ENCODE data around the gene CSKMT. TPM values are rescaled to one million over a fixed set of nuclear protein-coding genes. Genes with fewer than 3 reads are reported as not detected.
"Not testable (repeated sequence)": the region's sequence is repeated elsewhere in the genome, so short reads cannot be mapped to it uniquely, and the experiment has no call there.

Gene CSKMT
- total and polyA plus RNA-seq, 5 donors, result 5.2 to 9.5 (median 7.3) TPM

GRCh38 chr11:62656796-62657429 is 8.2 kb upstream of the CSKMT start:
- DNase-seq, result no peak
- no peak overlapping the region for H3K4me3 ChIP-seq (ENCODE audit: low read length)
- intact Hi-C loops (cut with DNase I), result loop anchor here in 1 of 4 donors (10.0 kb wide), 1 partner anchor 62 kb away; the partner anchor contains the start of gene TUT1
- H3K27ac ChIP-seq (ENCODE audit: low read length), result no peak overlapping the region
- 52% methylated on average over 5 of the region's 5 CpGs for WGBS
- no peak for ATAC-seq
- no peaks in the 10 kb centered on the region for H3K27me3 ChIP-seq (ENCODE audit: control insufficient read depth, insufficient read depth)
- no peaks in the 10 kb centered on the region for H3K4me1 ChIP-seq (ENCODE audit: control insufficient read depth, insufficient read depth, low read length)
- H3K9me3 ChIP-seq (ENCODE audit: control insufficient read depth, low read length), result no peaks in the 10 kb centered on the region

- Histone ChIP-seq H3K4me3 (ENCODE audit: low read length) (peak overlapping the region; percentile 89), H3K27ac (ENCODE audit: low read length) (peak overlapping the region; percentile 91), H3K4me1 (ENCODE audit: control insufficient read depth, insufficient read depth, low read length) (peaks cover 9% of the 10 kb centered on the region), H3K27me3 (ENCODE audit: control insufficient read depth, insufficient read depth) (no peaks in the 10 kb centered on the region), H3K9me3 (ENCODE audit: control insufficient read depth, low read length) (no peaks in the 10 kb centered on the region)
- 3% methylated on average over 36 of the region's 36 CpGs for WGBS
- ATAC-seq (peak; percentile 25 to 39), DNase-seq (no peak)
- intact Hi-C loops (cut with DNase I), result no loop called here
Observed at GRCh38 chr11:62664405-62665074, 572 bp upstream of the CSKMT start.

GRCh38 chr11:62665599-62666258 is 617 bp downstream of the CSKMT start:
- DNase-seq (peak; percentile 50 to 84 (median 84)), ATAC-seq (peak; percentile 59 to 62)
- peak overlapping the region; percentile 89 for H3K4me3 ChIP-seq (ENCODE audit: low read length)
- H3K27ac ChIP-seq (ENCODE audit: low read length), result peak overlapping the region; percentile 97
- WGBS, result 3% methylated on average over 39 of the region's 39 CpGs
- peaks cover 9% of the 10 kb centered on the region for H3K4me1 ChIP-seq (ENCODE audit: control insufficient read depth, insufficient read depth, low read length)
- no peaks in the 10 kb centered on the region for H3K27me3 ChIP-seq (ENCODE audit: control insufficient read depth, insufficient read depth)
- H3K9me3 ChIP-seq (ENCODE audit: control insufficient read depth, low read length), result no peaks in the 10 kb centered on the region
- intact Hi-C loops (cut with DNase I), result no loop called here

GRCh38 chr11:62666259-62666926 is 1.3 kb downstream of the CSKMT start:
- peak in 1 of 3 donors; percentile 54 for DNase-seq
- Histone ChIP-seq H3K27me3 (ENCODE audit: control insufficient read depth, insufficient read depth) (no peaks in the 10 kb centered on the region), H3K9me3 (ENCODE audit: control insufficient read depth, low read length) (no peaks in the 10 kb centered on the region), H3K27ac (ENCODE audit: low read length) (peak overlapping the region; percentile 63), H3K4me3 (ENCODE audit: low read length) (peak overlapping the region; percentile 89), H3K4me1 (ENCODE audit: control insufficient read depth, insufficient read depth, low read length) (peaks cover 9% of the 10 kb centered on the region)
- intact Hi-C loops (cut with DNase I), result no loop called here
- no peak for ATAC-seq
- 46% methylated on average over 16 of the region's 16 CpGs for WGBS

- ATAC-seq (no peak), DNase-seq (no peak)
- H3K27ac ChIP-seq (ENCODE audit: low read length), result no peak overlapping the region
- 79% methylated on average over 2 of the region's 2 CpGs for WGBS
- no peaks in the 10 kb centered on the region for H3K9me3 ChIP-seq (ENCODE audit: control insufficient read depth, low read length)
- H3K4me3 ChIP-seq (ENCODE audit: low read length), result no peak overlapping the region
- peaks cover 9% of the 10 kb centered on the region for H3K4me1 ChIP-seq (ENCODE audit: control insufficient read depth, insufficient read depth, low read length)
- intact Hi-C loops (cut with DNase I), result no loop called here
- no peaks in the 10 kb centered on the region for H3K27me3 ChIP-seq (ENCODE audit: control insufficient read depth, insufficient read depth)
Observed at GRCh38 chr11:62667460-62667859, 2.3 kb downstream of the CSKMT start.

- ATAC-seq (no peak), DNase-seq (no peak)
- 76% methylated on average over 4 of the region's 4 CpGs for WGBS
- no peak overlapping the region for H3K4me3 ChIP-seq (ENCODE audit: low read length)
- no peaks in the 10 kb centered on the region for H3K9me3 ChIP-seq (ENCODE audit: control insufficient read depth, low read length)
- intact Hi-C loops (cut with DNase I), result no loop called here
- H3K4me1 ChIP-seq (ENCODE audit: control insufficient read depth, insufficient read depth, low read length), result peaks cover 9% of the 10 kb centered on the region
- H3K27ac ChIP-seq (ENCODE audit: low read length), result no peak overlapping the region
- H3K27me3 ChIP-seq (ENCODE audit: control insufficient read depth, insufficient read depth), result no peaks in the 10 kb centered on the region
Observed at GRCh38 chr11:62669420-62670161, 4.5 kb downstream of the CSKMT start.

- no peaks in the 10 kb centered on the region for H3K9me3 ChIP-seq (ENCODE audit: control insufficient read depth, low read length)
- peaks cover 8% of the 10 kb centered on the region for H3K4me1 ChIP-seq (ENCODE audit: control insufficient read depth, insufficient read depth, low read length)
- H3K4me3 ChIP-seq (ENCODE audit: low read length), result peak overlapping the region; percentile 72
- intact Hi-C loops (cut with DNase I), result no loop called here
- peak; percentile 34 to 39 for ATAC-seq
- no peaks in the 10 kb centered on the region for H3K27me3 ChIP-seq (ENCODE audit: control insufficient read depth, insufficient read depth)
- H3K27ac ChIP-seq (ENCODE audit: low read length), result peak overlapping the region; percentile 93
- no peak for DNase-seq
- under 1% methylated on average over 17 of the region's 17 CpGs for WGBS
Observed at GRCh38 chr11:62671236-62671607, 6.1 kb downstream of the CSKMT start.

- under 1% methylated on average over 59 of the region's 59 CpGs for WGBS
- ATAC-seq, result peak; percentile 88 to 89
- no peaks in the 10 kb centered on the region for H3K9me3 ChIP-seq (ENCODE audit: control insufficient read depth, low read length)
- H3K4me3 ChIP-seq (ENCODE audit: low read length), result peak within 1 kb of the TSS; percentile 72
- H3K4me1 ChIP-seq (ENCODE audit: control insufficient read depth, insufficient read depth, low read length), result peaks cover 2% of the 10 kb centered on the region
- intact Hi-C loops (cut with DNase I), result no loop called here
- peak within 1 kb of the TSS; percentile 93 for H3K27ac ChIP-seq (ENCODE audit: low read length)
- H3K27me3 ChIP-seq (ENCODE audit: control insufficient read depth, insufficient read depth), result no peaks in the 10 kb centered on the region
- DNase-seq, result peak; percentile 76 to 89 (median 88)
Observed at GRCh38 chr11:62671608-62672389, 6.7 kb downstream of the CSKMT start, which contains the start of the genes LBHD1 and UQCC3. LBHD1 (minus strand) TSS chr11:62672267; CDS start chr11:62670031, 2,236 bp downstream. UQCC3 (plus strand) TSS chr11:62671673; CDS start chr11:62671746, 73 bp downstream.

GRCh38 chr11:62673196-62673525 is 8.0 kb downstream of the CSKMT start:
- no peak overlapping the region for H3K4me3 ChIP-seq (ENCODE audit: low read length)
- no peak overlapping the region for H3K27ac ChIP-seq (ENCODE audit: low read length)

GRCh38 chr11:62675415-62675814 is 10.3 kb downstream of the CSKMT start:
- H3K27me3 ChIP-seq (ENCODE audit: control insufficient read depth, insufficient read depth); H3K9me3 ChIP-seq (ENCODE audit: control insufficient read depth, low read length); intact Hi-C loops (cut with DNase I); DNase-seq; H3K4me3 ChIP-seq (ENCODE audit: low read length); H3K4me1 ChIP-seq (ENCODE audit: control insufficient read depth, insufficient read depth, low read length); ATAC-seq; H3K27ac ChIP-seq (ENCODE audit: low read length): not testable (repeated sequence)
- 92% methylated on average over 10 of the region's 10 CpGs for WGBS

More at GRCh38 chr11:62673196-62673525, 8.0 kb downstream of the CSKMT start:
- WGBS, result 88% methylated on average over 2 of the region's 2 CpGs
- H3K27me3 ChIP-seq (ENCODE audit: control insufficient read depth, insufficient read depth), result no peaks in the 10 kb centered on the region
- intact Hi-C loops (cut with DNase I), result no loop called here
- DNase-seq (no peak), ATAC-seq (no peak)
- H3K4me1 ChIP-seq (ENCODE audit: control insufficient read depth, insufficient read depth, low read length), result peaks cover 3% of the 10 kb centered on the region
- H3K9me3 ChIP-seq (ENCODE audit: control insufficient read depth, low read length), result no peaks in the 10 kb centered on the region

All from right cardiac atrium (tissue), 5 donors.